ENCODE results near the gene IBTK.

The IBTK gene

DNA sequence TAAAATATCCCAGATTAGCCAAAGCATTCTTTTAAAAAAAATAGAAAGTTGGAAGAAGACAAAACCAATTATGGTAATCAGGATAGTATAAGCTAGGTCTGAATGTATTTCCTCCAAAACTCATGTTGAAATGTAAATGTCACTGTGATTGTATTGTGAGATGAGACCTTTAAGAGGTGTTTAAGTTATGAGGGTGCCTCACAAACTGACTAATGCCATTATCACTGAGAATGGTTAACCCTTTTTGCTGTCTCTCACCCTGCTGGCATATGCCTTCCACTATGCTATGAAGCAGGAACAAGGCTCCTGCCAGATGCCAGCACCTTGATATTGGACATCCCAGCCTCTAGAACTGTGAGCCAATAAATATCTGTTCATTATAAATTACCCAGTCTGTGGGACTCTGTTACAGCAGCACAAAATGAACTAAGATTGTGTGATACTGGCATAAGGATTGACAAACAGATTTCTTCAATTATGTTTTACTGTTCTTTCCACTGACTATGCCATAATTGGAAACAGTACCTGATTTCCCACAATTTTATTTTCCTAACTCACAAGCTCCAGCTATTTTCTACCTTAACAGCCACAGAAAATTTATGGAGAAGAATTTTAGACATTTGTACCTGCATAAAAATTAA is 63.8 kb downstream of the IBTK start:
- no peak for DNase-seq (ENCODE audit: low read depth)
- TF ChIP-seq, protein P1, sequence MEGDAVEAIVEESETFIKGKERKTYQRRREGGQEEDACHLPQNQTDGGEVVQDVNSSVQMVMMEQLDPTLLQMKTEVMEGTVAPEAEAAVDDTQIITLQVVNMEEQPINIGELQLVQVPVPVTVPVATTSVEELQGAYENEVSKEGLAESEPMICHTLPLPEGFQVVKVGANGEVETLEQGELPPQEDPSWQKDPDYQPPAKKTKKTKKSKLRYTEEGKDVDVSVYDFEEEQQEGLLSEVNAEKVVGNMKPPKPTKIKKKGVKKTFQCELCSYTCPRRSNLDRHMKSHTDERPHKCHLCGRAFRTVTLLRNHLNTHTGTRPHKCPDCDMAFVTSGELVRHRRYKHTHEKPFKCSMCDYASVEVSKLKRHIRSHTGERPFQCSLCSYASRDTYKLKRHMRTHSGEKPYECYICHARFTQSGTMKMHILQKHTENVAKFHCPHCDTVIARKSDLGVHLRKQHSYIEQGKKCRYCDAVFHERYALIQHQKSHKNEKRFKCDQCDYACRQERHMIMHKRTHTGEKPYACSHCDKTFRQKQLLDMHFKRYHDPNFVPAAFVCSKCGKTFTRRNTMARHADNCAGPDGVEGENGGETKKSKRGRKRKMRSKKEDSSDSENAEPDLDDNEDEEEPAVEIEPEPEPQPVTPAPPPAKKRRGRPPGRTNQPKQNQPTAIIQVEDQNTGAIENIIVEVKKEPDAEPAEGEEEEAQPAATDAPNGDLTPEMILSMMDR (IDR thresholded peaks at IDR 0.05; ENCODE audit: low read depth, low read length, missing control alignments) = no peak

DNA sequence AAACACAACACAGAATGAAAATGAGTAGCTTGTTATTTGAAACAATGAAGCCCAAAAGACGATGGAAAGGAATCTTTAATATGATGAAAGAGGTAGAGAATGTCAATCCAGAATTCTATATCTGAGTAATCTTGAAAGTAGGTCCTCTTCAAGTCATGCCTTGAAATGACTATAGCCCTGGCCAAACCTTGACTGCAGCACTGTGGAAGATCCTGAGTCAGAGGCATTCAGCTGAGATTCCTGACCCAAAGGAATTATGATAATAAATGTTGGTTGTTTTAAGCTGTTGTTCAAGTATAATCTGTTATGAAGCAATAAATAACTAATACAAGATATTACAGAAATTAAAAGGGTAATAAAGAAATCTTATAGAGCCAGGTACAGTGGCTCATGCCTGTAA is 64.8 kb downstream of the IBTK start:
- in situ Hi-C loops (cut with HindIII; ENCODE audit: low sequenced_read_pairs) = no loop called here
- no peak for DNase-seq (ENCODE audit: low read depth)
- TF ChIP-seq, protein P1 (IDR thresholded peaks at IDR 0.05; ENCODE audit: low read depth, low read length, missing control alignments) = no peak
- no peak overlapping the region for H3K4me3 ChIP-seq (ENCODE audit: low read depth, low read length)

More for the DNA sequence above, 63.8 kb downstream of the IBTK start:
- in situ Hi-C loops (cut with HindIII; ENCODE audit: low sequenced_read_pairs) = no loop called here
- no peak overlapping the region for H3K4me3 ChIP-seq (ENCODE audit: low read depth, low read length)

DNA sequence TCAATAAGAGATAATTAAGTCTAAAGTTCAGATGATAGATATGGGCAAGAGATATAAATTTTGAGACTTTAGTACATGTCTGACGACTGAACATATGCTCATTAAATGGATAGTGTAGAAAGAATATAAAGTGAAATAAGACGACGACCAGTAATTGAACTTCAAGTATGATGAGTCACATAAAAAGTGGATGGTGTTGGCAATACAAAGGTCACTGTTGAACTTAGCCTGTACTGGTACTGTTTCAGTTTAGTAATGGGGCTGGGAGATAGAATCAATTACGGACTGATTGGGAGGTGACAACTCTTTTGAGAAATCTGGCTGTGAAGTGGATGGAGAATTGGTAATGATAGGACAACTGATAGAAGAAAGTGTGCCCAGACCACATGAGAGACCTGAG is 68.1 kb downstream of the IBTK start:
- H3K4me3 ChIP-seq (ENCODE audit: low read depth, low read length) = no peak overlapping the region
- in situ Hi-C loops (cut with HindIII; ENCODE audit: low sequenced_read_pairs) = no loop called here
- TF ChIP-seq, protein P1 (IDR thresholded peaks at IDR 0.05; ENCODE audit: low read depth, low read length, missing control alignments) = no peak
- no peak for DNase-seq (ENCODE audit: low read depth)

DNA sequence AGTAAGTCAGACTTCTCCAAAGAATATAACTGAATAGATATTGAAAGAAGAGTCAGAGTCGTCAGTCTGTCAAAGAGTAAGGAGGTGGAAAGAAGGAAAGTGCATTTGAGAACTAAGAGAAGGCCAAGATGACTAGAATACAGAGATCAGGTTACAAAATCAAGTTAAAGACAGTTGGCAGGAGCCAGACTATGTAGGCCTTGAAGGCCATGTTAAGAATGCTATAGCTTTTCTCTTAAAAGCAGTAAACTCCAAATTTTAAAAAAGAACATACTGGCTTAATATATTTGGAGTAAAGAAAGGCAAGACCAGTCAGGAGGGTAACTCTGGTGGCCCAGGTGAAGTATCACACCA is 68.8 kb downstream of the IBTK start:
- in situ Hi-C loops (cut with HindIII; ENCODE audit: low sequenced_read_pairs) = no loop called here
- TF ChIP-seq, protein P1 (IDR thresholded peaks at IDR 0.05; ENCODE audit: low read depth, low read length, missing control alignments) = no peak
- no peak for DNase-seq (ENCODE audit: low read depth)
- no peak overlapping the region for H3K4me3 ChIP-seq (ENCODE audit: low read depth, low read length)

DNA sequence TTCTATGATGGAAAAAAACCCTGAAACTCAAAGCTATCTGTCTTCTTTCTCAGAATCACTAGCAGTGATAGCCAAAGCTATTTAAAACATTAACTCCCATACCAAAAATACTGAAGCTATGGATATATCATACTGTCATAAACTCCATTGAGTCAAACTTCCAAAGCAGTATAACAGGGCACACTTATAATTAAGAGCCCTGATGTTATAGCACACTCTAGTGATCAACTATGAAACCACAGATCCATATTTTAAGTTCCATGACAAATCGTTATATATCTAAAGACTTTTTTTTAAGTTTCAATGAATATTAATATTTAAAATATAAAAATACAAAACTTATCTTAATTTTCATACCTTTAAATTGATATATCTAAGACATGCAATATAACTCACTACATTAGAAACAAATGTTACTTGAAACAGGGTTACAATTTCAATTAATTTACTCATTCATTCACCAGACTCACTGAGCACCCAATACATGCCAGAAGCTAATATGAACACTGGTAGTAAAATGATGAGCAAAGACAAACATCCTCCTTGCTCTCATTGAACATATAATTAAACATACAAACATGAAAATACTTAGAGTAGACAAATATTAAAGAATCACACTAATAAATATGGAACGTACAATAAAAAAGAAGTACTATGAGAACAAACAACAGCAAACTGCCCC is 69.3 kb downstream of the IBTK start:
- in situ Hi-C loops (cut with HindIII; ENCODE audit: low sequenced_read_pairs) = no loop called here
- TF ChIP-seq, protein P1 (IDR thresholded peaks at IDR 0.05; ENCODE audit: low read depth, low read length, missing control alignments) = peak; percentile 31
- no peak overlapping the region for H3K4me3 ChIP-seq (ENCODE audit: low read depth, low read length)
- DNase-seq (ENCODE audit: low read depth) = peak; percentile 22

DNA sequence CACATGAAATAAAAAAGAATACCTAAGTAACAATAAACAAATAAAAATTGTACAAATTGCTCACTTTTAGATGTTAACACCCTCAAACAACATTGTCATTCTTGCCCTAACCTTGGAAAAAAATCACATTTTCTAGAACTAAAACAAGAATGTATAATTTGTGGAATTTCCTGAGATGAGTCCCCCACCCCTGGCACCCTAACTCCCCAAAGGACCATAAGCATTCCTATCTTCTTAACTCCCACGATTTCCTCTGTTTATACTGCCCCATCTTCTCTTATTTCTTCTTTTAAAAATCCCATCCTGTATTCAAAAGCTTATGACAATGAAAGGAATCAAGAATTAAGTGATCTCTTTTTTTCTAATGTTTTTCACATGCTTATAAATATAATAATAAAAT is 70.9 kb downstream of the IBTK start:
- TF ChIP-seq, protein P1 (IDR thresholded peaks at IDR 0.05; ENCODE audit: low read depth, low read length, missing control alignments) = no peak

More for the DNA sequence above, 70.9 kb downstream of the IBTK start:
- no peak for DNase-seq (ENCODE audit: low read depth)
- in situ Hi-C loops (cut with HindIII; ENCODE audit: low sequenced_read_pairs) = no loop called here
- no peak overlapping the region for H3K4me3 ChIP-seq (ENCODE audit: low read depth, low read length)
